Fibroblast of skin of left quadriceps (primary cell): ENCODE data around the gene NPHP3.
"Not testable (repeated sequence)": the region's sequence is repeated elsewhere in the genome, so short reads cannot be mapped to it uniquely, and the experiment has no call there.

Source experiments
- DNase-seq, 2 experiments: peaks; one replicate each; pipeline ENCODE4 v3.0.0-alpha.2; 2013; ENCODE audit warnings: low read depth in 2 of 2

Gene NPHP3, protein sequence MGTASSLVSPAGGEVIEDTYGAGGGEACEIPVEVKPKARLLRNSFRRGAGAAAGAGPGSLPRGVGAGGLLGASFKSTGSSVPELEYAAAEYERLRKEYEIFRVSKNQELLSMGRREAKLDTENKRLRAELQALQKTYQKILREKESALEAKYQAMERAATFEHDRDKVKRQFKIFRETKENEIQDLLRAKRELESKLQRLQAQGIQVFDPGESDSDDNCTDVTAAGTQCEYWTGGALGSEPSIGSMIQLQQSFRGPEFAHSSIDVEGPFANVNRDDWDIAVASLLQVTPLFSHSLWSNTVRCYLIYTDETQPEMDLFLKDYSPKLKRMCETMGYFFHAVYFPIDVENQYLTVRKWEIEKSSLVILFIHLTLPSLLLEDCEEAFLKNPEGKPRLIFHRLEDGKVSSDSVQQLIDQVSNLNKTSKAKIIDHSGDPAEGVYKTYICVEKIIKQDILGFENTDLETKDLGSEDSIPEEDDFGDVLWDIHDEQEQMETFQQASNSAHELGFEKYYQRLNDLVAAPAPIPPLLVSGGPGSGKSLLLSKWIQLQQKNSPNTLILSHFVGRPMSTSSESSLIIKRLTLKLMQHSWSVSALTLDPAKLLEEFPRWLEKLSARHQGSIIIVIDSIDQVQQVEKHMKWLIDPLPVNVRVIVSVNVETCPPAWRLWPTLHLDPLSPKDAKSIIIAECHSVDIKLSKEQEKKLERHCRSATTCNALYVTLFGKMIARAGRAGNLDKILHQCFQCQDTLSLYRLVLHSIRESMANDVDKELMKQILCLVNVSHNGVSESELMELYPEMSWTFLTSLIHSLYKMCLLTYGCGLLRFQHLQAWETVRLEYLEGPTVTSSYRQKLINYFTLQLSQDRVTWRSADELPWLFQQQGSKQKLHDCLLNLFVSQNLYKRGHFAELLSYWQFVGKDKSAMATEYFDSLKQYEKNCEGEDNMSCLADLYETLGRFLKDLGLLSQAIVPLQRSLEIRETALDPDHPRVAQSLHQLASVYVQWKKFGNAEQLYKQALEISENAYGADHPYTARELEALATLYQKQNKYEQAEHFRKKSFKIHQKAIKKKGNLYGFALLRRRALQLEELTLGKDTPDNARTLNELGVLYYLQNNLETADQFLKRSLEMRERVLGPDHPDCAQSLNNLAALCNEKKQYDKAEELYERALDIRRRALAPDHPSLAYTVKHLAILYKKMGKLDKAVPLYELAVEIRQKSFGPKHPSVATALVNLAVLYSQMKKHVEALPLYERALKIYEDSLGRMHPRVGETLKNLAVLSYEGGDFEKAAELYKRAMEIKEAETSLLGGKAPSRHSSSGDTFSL (N-terminal part only)

DNA sequence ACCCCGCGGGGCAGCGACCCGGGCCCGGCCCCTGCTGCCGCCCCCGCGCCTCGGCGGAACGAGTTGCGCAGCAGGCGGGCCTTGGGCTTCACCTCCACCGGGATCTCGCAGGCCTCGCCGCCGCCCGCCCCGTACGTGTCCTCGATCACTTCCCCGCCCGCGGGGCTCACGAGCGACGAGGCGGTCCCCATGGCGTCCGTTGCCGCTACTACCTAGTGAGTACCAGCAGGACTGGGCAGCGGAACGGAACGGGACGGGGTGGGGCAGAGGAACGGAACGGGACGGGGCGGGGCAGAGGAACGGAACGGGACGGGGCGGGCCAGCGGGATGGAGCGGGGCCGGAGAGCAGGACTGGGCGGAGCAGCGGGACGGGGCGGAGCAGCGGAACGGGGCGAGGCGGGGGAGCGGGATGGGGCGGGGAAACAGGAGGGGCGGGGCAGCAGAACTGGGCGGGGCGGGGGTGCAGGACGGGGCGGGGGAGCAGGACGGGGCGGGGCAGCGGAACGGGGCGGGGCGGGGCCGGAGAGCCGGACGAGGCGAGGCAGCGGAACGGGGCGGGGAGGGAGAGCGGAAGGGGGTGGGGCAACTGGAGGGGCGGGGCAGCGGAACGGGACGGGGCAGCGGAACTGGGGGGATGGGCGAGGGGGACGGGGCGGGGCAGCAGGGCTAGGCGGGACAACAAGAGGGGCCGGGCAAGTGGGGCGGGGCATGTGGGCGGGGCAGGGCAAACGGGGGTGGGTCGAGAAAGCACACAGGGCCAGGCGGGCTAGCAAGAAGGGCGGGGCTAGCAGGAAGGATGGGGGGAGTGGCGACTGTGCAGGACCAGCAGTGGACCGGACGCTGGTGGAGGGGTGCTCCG lies at the start of gene NPHP3:
Gene NPHP3, minus strand, starts transcription at position 245 of the 859 bp plus-strand sequence. Its CDS starts 54 bp downstream, at position 191.
- DNase-seq: peak; percentile 91

DNA sequence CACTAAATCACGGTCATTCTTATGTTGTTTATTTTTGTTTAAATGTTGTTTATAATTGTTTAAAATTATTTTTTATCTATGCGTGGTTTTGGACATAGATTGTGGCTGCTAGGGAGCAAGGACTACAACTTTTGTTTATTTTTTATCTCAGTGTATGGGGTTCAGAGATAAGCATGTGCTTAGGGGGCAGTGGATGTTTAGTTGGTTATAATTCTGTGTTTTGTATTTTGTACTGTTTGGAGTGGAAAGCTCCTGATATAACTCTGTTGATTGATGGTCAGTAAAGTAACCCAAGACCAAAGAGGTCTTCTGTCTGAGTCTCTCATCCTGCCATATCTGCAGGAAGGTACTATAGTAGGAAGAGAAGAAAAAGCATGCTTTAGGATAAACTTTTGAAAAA lies 36.5 kb upstream of the NPHP3 start:
- no peak for DNase-seq

DNA sequence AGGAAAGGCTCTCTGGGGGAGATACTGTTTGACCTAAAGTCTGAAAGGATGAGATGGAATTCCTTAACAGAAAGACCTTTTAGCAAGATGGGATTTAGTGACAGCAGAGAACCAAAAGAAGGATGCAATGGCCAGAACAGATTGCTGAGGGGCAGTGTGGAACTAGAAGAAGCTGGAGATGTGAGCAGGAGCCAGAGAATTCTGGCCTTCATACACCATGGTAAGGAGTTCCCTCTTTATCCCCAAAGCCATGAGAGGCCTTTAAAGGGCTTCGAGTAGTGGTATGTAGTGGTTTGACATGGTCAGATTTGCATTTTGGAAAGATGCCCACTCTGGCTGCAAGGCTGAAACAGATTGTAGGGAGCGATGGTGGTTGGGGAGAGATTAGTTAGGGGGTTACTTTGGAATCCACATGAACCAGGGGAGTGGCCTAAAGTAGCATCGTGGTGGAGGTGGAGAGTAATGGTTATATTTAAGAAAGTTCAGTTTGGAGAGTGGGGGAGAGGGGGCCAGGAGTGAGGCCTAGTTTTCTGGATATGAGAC lies 34.0 kb upstream of the NPHP3 start:
- DNase-seq: no peak

DNA sequence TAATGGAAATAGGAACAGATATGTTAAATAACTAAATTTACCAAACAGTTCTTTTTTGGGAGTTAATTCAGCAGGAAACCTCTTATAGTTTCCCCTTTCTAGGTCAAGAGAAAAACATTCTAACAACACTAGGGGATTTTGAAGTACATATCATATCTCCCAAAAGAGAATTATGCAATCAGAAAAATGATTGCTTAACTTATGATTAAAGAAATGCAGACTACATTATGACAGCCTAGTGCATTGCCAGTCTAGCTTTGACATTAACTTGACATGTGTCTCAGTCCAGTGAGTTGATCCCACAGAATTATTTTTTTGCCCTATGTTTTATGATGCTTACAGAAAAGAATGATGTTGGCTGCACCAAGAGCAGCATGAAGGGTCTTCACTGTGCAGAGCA lies 31.7 kb upstream of the NPHP3 start:
- no peak for DNase-seq

DNA sequence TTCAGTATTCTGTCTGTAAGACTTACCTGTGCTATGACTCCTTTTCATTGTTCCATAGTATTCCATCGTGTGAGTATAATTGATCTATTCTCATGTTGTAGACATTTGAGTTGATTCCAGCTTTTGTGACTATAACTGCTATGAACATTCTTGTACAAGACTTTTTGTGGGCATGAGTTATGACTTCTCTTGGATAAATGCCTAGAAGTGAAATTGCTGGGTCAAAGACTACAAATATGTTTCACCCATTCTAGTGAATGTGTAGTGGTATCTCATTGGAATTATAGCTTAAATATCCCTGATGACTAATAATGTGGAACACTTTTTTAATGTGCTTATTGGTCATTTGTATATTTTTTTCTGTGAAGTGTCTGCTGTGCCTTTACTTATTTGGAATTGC lies 27.6 kb upstream of the NPHP3 start:
- DNase-seq: peak; percentile 3 to 4

DNA sequence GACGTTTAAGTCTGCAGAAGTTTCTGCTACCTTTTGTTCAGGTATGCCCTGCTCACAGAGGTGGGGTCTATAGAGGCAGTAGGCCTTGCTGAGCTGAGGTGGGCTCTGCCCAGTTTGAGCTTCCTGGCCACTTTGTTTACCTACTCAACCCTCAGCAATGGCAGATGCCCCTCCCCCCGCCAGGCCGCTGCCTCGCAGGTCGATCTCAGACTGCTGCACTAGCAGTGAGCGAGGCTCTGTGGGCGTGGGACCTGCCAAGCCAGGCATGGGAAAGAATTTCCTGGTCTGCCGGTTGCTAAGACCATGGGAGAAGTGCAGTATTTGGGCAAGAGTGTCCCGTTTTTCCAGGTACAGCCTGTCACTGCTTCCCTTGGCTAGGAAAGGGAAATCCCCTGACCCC lies 24.5 kb upstream of the NPHP3 start:
- DNase-seq: not testable (repeated sequence)

DNA sequence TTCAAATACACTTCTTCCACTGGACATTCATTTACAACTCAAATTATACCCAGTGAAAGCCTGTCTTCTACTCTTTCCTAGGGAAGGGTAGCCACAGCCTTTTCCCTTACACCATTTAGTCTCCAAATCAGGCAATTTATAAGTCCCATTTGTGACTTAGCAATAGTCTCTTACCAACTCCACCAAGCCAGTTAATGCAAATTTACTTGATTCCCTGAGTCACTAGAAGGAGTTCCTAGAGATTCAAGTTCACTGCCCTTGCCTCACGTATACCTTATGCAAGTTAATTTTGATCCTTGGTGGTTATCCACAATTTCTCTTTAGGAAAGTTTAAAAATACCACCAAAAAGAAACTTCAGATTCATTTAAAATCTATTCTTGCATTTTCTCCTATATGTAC lies 16.1 kb upstream of the NPHP3 start:
- DNase-seq: no peak

DNA sequence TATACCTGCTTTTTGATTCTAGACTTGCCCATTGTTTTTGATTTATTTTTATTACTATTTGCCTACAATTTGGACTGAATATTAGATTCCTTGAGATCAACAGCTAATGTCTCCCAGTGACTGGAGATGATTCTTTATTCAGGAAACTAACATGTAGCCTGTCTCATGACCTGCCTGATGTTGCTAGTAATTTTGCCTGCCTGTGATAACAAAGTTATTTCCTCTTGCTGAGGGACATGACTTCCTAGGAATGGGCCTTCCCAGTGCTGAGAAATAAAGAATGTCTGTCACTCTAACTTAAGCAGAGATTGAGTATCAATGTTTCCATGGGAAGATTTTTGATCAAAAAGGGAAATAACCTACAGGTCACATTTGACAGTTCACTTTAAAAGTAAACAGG lies 13.4 kb upstream of the NPHP3 start:
- DNase-seq: no peak

DNA sequence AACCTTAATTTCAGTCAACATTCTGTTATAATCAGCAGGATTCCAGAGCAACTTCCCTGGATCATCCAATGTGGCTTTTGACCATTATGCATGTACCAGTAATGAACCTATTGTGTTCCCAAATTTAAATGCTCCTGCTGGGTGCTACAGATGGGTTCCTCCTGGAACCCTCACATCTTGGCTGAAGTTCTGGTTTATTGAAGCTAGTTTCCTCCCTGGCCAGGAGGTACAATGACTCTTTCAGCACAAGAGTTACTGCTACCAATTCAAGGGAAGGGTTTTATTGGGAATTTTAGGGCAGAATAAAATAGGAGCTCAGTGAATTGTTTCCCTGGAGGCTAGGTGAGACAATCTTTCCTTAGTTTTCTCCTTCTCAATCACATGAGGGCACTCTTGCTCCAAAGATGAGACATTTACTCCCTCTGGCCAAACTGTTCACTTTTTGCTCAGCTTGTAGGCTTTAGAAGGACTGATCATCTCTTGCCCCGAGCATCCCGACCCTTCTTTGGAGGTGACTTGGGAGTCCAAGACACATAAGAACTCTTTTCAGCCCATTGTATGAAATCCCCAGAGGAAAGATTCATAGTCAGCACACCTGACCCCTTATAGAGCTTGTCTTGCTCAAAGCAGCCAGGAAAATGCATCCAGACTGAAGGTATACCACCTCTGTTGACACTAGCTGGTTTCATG lies 8.8 kb upstream of the NPHP3 start:
- DNase-seq: peak; percentile 22 to 24

DNA sequence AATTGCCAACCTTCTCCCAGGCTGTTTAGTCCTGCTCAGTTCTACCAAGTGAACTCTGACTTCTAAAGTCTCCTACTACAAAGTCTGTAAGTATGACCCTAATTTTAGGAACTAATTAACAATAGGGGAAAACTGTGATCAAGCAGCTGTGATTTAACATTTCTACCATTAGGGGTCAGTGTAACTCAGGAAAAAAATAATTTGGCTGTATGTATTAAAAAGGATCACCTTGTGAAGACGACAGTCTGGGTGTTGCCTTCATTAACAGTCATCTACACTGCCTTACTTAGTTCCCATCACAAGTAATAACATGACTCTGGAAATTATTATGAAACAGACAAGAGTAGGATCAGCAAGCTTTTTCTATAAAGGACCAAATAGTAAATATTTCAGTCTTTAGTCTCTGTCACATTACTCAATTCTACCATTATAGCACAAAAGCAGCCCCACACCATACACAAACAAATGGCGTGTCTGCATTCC lies 4.2 kb upstream of the NPHP3 start:
- DNase-seq: peak; percentile 8 to 12

DNA sequence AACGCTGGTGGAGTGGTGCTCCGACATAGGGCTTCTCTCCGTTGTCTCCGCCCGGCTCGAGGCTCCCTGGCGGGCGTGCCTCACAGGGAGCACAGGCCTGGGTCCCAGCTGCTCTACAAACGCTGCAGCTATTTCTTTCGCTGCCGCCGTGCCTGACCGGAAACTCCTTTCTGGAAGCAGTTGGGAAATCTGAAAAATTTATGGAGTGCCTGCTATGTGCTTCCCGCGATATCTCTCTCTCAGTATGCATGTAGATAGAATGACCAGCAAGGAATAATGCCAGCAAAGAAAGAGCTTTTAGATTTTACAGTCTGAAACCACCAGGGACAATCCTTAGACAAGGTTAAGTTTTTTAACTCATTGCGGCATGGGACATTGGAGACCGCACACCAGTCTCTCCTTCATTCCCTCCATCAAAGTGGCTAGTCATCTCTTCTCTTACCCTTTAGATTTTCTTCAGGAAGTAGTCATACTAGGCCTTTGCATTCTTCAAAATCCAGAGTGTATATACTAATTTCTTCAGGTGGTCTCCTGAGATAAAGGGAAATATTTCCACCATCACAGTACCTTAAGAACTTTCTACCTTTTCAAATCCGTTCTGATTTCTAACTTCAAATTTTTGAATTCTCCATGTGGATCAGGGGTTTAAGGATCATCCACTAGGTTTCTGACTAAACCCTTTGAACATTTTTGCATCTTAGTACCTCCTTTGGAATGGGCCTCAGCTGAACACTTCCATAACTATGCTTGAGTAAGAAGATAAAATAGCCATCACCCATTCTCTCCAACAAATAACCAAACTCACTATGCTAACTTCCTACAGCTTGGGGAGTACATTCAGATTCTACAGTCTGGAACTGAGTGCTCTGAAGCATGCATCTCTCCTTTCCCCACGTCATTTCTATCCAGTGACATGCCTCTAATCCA lies 1.1 kb upstream of the NPHP3 start:
- DNase-seq: peak in 1 of 2 experiments; percentile 69

DNA sequence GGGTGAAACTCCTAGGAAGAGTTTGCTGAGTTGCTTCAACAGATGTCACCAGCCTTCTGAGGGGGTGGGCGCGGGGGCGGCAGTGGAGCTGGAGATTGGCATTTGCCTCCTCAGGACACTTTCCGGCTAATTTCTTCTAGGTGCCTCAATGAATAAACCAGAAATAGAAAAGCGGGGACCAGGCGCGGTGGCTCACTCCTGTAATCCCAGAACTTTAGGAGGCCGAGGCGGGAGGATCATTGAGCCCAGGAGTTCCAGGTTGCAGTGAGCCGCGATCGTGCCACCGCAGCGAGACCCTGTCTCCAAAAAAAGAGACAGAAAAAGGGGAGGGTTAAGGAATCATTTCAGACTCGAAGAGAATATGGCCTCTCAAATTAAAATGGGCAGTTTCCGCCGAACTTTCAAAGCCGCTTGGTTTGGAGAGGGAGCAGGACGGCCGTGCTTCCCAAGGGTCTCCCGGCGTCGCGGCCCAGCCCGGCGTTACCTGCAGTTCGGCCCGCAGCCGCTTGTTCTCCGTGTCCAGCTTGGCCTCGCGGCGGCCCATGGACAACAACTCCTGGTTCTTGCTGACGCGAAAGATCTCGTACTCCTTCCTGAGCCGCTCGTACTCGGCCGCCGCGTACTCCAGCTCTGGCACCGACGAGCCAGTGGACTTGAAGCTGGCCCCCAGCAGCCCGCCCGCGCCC lies 587 bp downstream of the NPHP3 start:
- DNase-seq: peak; percentile 11 to 18

DNA sequence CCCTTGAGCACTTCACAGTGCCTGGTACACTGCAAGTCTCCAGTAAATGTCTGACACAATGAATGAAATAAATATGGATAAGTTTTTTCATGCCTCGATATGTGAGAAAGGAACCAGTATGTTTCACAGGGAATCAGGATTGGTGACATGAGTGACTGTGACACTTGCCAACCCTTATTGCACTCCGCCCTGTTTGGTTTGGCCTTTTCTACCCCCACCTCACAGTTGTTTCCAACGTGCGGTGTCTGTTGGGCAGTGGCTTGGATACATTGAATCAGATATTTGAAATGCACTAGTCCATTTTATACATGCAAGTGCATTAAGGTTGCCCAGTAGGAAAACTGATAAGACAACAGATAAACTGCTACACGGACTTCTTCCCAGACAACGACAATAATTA lies 2.0 kb downstream of the NPHP3 start:
- DNase-seq: no peak

DNA sequence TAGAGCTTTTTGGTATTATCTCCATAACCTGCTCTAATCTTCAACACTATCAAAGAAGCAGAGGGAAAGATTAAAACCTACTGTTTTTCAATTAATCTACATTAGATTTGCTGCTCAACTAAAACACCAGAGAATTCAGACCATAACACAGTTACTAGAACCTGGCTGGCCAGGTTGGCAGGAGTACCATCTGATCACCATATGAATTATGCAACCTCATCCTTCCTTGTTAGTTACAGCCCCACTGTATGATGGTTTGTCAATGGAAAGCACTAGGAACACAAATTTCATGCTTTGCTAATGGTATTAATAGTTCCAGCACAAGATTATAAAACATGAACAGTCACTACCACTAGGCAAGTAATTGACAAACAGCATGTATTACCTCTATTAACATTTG lies 5.8 kb downstream of the NPHP3 start:
- DNase-seq: no peak

DNA sequence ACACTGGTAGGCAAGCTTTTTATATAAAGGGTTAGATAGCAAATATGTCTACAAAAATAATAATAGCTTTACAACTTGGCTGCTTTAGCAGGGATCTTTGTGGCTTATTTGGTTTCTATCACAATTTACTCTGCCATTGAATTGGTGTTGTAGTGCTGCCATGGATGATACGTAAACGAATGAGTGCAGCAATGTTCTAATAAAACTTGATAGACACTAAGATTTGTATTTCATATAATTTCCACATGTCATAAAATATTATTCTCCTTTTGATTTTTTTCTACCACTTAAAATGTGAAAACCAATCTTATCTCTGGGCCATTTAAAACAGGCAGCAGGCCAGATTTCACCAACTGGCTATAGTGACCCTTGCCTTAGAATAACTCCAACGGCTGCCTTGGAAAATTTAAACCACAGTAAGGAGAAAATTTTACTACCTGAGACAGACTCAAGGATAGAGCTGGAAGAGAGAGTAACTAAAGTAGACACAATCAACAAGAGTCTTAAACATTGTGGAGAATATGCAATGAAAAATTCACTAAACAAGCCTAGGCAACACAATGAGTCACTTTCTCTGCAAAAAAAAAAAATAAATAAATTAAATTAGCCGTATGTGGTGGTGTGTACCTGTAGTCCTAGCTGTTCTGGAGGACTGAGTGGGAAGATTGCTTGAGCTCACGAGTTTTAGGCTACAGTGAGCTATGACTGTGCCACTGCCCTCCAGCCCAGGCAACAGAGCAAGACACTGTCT lies 8.1 kb downstream of the NPHP3 start:
- no peak for DNase-seq

DNA sequence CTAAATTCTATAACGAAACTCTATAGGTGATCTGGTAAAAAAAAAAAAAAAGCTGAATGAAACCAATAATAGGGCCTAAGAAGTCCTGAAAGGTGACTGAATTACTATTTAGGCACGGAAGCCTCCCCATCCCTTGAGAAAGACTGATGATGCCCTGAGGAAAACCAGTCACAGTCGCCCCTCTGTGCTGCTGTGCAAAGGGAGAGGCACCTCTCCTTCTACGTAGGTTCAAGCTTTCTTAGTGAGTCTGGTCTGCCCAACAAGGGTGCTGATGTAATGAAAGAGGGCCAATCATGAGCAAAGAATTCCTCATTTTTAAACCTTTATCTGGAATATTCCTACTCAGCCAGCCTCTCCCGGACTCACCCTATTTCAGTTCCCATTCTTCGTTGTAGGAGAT lies 11.9 kb downstream of the NPHP3 start:
- DNase-seq: no peak

DNA sequence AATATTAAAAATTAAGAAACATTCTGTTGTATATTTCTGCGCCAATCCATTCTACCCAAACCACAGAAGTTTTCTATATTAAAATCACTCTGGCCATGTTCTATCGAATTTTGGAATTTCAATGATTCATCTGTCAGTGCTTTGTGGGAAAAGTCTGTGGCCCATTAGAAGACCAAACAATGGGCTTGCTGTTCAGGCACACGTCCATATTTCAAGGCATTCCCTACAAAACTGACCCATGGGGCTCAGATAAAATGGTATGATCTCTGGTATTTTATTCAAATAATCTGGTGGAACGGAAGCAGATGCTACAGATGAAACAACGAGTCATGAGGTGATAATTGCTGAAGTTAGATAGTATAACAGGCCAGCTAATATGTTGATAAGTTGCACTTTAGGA lies 12.4 kb downstream of the NPHP3 start:
- DNase-seq: no peak
